T-helper 17 cell (primary cell): ENCODE measurements around the gene CCR2. TPM values are rescaled to one million over a fixed set of nuclear protein-coding genes. Genes with fewer than 3 reads are reported as not detected.

Source experiments
- ATAC-seq: fragments of 150-1000 bp; cut with Tn5 transposase; 2 replicates; pipeline ENCODE4 v1.10.0; 2021; ENCODE audit warnings: mild to moderate bottlenecking, moderate library complexity
- DNase-seq, 3 donors: peaks; one replicate each; pipeline versions ENCODE4 v3.0.0 to v3.0.0-alpha.2; 2020 to 2021
- H3K9me3 ChIP-seq: one replicate; pipeline ENCODE4 v1.7.0; 2013; ENCODE audit warnings: low read length, mild to moderate bottlenecking; ENCODE audit not compliant: control insufficient read depth, poor library complexity, severe bottlenecking
- H3K27ac Mint-ChIP-seq: one replicate; pipeline ENCODE4 v1.8.0; 2022; ENCODE audit warnings: mild to moderate bottlenecking, moderate library complexity, mixed read lengths
- H3K27me3 Mint-ChIP-seq: one replicate; pipeline ENCODE4 v1.8.0; 2022; ENCODE audit warnings: mixed read lengths
- H3K36me3 Mint-ChIP-seq: one replicate; pipeline ENCODE4 v1.8.0; 2022; ENCODE audit warnings: low read depth, mixed read lengths
- H3K4me1 Mint-ChIP-seq: one replicate; pipeline ENCODE4 v1.8.0; 2022; ENCODE audit warnings: mild to moderate bottlenecking, mixed read lengths
- H3K4me3 Mint-ChIP-seq: one replicate; pipeline ENCODE4 v1.8.0; 2022; ENCODE audit warnings: mild to moderate bottlenecking, moderate library complexity, mixed read lengths
- total RNA-seq, 4 donors: library from RNA in 2 of 4; stranded (reverse) in 2 of 4; gene quantifications; one replicate each; pipeline ENCODE4 v1.2.3 and lab custom pipeline; 2022 to 2026

Gene CCR2
- total RNA-seq, 2 donors from 2014 or later: 12.4 to 14.2 TPM

- no peak for ATAC-seq
- DNase-seq: no peak
- no peaks in the 10 kb centered on the region for H3K9me3 ChIP-seq
- no peaks in the 10 kb centered on the region for H3K36me3 Mint-ChIP-seq
- no peak overlapping the region for H3K27ac Mint-ChIP-seq
- no peak overlapping the region for H3K4me3 Mint-ChIP-seq
- no peaks in the 10 kb centered on the region for H3K27me3 Mint-ChIP-seq
- peaks cover 10% of the 10 kb centered on the region for H3K4me1 Mint-ChIP-seq
These were observed 16.0 kb upstream of the CCR2 start for GRCh38 chr3:46337911-46338310.

DNA sequence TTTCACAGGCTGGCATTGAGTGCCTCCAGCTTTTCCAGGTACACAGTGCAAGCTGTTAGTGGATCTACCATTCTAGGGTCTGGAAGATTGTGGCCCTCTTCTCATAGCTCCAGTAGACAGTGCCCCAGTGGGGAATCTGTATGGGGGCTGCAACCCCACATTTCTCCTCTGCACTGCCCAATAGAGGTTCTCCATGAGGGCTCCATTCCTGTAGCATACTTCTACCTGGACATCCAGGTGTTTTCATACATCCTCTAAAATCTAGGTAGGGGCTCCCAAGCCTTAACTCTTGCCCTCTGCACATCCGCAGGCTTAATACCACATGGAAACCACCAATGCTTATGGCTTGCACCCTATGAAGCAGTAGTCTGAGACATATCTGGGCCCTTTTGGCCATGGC is 15.1 kb upstream of the CCR2 start:
- no peak overlapping the region for H3K27ac Mint-ChIP-seq
- no peaks in the 10 kb centered on the region for H3K9me3 ChIP-seq
- DNase-seq (no peak), ATAC-seq (no peak)
- H3K36me3 Mint-ChIP-seq: no peaks in the 10 kb centered on the region
- H3K4me1 Mint-ChIP-seq: peaks cover 6% of the 10 kb centered on the region
- H3K4me3 Mint-ChIP-seq: no peak overlapping the region
- H3K27me3 Mint-ChIP-seq: no peaks in the 10 kb centered on the region

DNA sequence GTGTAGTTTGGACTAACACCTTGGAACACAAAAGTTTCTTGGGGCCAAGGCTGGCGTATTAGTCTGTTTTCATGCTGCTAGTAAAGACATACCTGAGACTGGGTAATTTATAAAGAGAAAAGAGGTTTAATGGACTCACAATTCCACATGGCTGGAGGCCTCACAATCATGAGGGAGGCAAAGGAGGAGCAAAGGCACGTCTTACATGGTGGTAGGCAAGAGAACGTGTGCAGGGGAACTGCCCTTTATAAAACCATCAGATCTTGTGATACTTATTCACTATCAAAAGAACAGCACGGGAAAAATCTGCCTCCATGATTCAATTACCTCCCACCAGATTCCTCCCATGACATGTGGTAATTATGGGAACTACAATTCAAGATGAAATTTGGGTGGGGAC is 9.4 kb upstream of the CCR2 start:
- ATAC-seq (no peak), DNase-seq (no peak)
- Mint-ChIP-seq H3K27ac (no peak overlapping the region), H3K4me1 (peaks cover 17% of the 10 kb centered on the region), H3K36me3 (no peaks in the 10 kb centered on the region), H3K4me3 (no peak overlapping the region), H3K27me3 (no peaks in the 10 kb centered on the region)
- no peaks in the 10 kb centered on the region for H3K9me3 ChIP-seq

DNA sequence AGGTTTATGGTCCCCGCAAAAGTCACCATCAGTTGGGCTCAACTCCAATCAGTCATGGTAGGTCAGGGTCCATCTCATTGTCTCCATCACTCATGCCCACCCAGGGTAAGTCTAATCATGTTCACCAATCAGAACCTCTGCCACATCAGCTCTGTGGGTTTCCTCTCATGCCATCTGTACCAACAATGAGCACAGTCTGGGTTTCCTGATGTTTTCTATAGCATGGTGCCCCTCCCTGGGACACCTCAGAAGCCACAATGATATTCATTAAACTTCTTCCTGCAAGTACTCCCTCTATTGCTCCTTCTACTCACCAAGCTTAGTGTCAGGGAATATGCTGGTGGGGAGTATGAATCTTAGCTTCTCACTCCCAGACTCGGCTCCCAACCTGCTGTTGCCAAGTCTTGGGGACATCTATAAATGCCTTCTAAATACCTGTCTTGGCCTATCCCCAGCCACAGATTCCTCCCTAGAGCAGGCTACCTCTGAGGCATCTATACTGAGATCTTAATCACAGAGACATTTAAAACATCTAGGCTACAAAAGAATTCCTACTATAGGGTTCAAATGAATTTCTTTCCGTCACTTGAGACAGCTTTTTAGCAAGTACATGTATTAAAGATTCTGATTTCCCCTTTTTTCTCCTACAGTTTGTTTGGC is 5.0 kb upstream of the CCR2 start:
- ATAC-seq (peak; percentile 68), DNase-seq (no peak)
- Mint-ChIP-seq H3K36me3 (peaks cover under 1% of the 10 kb centered on the region), H3K27ac (peak overlapping the region; percentile 95), H3K4me3 (peak overlapping the region; percentile 73), H3K27me3 (no peaks in the 10 kb centered on the region), H3K4me1 (peaks cover 56% of the 10 kb centered on the region)
- no peaks in the 10 kb centered on the region for H3K9me3 ChIP-seq

DNA sequence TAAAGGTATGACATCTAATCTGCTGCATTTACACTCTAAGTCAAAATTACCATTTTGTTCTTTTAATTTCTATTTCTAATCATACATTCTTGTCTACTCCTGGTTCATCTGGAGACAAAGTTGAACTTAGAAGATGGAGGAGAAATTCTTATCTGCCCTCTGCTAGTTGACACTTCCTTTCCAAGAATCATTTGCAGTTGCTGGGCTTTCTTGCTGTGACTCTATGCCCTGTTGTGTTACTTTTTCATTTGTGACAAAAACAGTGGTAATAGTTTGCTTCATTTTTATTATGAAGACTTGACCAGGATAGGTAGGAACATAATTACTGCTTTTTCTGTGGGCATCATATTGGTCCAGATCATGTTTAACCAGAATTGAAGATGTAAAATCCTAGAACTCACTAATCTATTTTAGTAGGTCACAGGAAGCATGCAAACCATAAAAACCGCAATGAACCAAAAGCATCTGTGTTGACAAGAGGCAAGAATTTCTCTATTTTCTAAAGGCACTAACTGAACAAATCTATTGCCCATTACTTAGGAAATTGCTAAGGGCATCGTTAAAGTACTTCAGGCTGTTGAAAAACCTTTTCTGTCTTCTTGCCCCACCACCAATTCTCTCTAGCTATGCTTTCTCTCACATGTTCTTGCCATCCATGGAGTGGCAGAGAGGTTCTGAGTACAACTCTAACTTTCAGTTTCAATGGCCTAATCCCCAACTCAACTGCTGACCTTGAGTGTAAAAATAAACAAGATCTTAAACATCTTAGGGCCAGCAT is 4.2 kb upstream of the CCR2 start:
- no peaks in the 10 kb centered on the region for H3K9me3 ChIP-seq
- DNase-seq (no peak), ATAC-seq (peak; percentile 63)
- Mint-ChIP-seq H3K4me3 (peak overlapping the region; percentile 73), H3K4me1 (peaks cover 61% of the 10 kb centered on the region), H3K36me3 (peaks cover 5% of the 10 kb centered on the region), H3K27me3 (no peaks in the 10 kb centered on the region), H3K27ac (peak overlapping the region; percentile 95)

DNA sequence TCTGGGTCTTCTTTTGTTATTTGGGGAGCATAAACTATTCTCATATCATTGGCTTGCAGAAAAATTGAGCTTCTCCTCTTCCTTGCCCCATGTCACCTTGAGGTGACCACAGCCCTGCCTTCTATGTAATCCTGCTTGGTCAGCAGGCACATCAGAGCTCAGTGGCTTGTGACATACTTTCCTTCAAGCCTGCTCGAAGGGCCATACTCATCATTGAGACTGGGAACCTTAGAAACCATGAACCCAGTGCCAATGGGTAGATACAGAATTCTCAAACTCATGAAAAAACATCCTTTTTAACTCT is 3.7 kb upstream of the CCR2 start:
- Mint-ChIP-seq H3K27ac (peak overlapping the region; percentile 95), H3K4me3 (peak overlapping the region; percentile 73), H3K4me1 (peaks cover 65% of the 10 kb centered on the region), H3K36me3 (peaks cover 9% of the 10 kb centered on the region), H3K27me3 (no peaks in the 10 kb centered on the region)
- ATAC-seq (no peak), DNase-seq (no peak)
- no peaks in the 10 kb centered on the region for H3K9me3 ChIP-seq

- DNase-seq (no peak), ATAC-seq (no peak)
- peaks cover 78% of the 10 kb centered on the region for H3K4me1 Mint-ChIP-seq
- no peaks in the 10 kb centered on the region for H3K27me3 Mint-ChIP-seq
- peaks cover 17% of the 10 kb centered on the region for H3K36me3 Mint-ChIP-seq
- peak overlapping the region; percentile 53 for H3K4me3 Mint-ChIP-seq
- peak overlapping the region; percentile 95 for H3K27ac Mint-ChIP-seq
- H3K9me3 ChIP-seq: no peaks in the 10 kb centered on the region
These were observed 2.3 kb upstream of the CCR2 start for GRCh38 chr3:46351646-46352045.

DNA sequence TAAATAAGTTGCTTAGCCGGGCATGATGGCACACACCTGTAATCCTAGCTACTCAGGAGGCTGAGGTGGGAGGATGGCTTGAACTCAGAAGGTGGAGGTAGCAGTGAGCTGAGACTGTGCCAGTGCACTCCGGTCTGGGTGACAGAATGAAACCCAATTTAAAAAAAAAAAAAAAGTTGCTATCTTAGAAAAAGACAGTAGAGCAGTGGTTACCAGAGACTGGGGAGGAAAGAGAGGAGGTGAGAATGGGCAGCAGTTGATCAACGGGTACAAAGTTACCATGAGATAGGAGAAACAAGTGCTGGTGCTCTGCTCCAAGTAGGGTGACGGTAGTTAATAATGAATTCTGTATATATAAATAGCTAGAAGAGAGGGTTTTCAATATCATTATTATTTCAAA is 821 bp upstream of the CCR2 start:
- H3K27me3 Mint-ChIP-seq: no peaks in the 10 kb centered on the region

DNA sequence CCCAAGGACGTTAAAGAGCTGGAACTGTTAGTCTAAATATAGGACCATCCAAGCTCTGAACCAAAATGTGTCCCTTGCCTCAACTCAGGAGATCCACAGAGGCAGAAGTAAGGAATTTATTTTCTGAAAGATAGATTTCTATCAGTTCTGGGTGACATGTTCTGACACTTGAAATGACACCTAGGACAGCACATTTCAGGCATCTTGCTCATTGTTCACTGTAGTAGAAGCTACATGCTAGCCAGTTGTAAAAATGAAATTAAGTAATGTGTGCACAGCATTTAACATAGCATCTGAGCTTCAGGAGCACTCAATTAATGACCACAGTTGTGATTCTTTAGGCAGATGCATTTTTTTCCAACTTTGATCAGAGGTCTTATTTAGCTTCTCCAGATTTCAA is 567 bp downstream of the CCR2 start:
- peaks cover 22% of the 10 kb centered on the region for H3K36me3 Mint-ChIP-seq
- DNase-seq (no peak), ATAC-seq (no peak)
- peak overlapping the region; percentile 92 for H3K4me3 Mint-ChIP-seq
- peaks cover 77% of the 10 kb centered on the region for H3K4me1 Mint-ChIP-seq
- H3K9me3 ChIP-seq: no peaks in the 10 kb centered on the region
- H3K27ac Mint-ChIP-seq: peak overlapping the region; percentile 95
- no peaks in the 10 kb centered on the region for H3K27me3 Mint-ChIP-seq

More for the DNA sequence above, 821 bp upstream of the CCR2 start:
- peak overlapping the region; percentile 95 for H3K27ac Mint-ChIP-seq
- peaks cover 17% of the 10 kb centered on the region for H3K36me3 Mint-ChIP-seq
- H3K4me3 Mint-ChIP-seq: peak overlapping the region; percentile 58
- ATAC-seq (peak; percentile 24), DNase-seq (no peak)
- H3K9me3 ChIP-seq: no peaks in the 10 kb centered on the region
- peaks cover 77% of the 10 kb centered on the region for H3K4me1 Mint-ChIP-seq

GRCh38 chr3:46354984-46355383 is 1.1 kb downstream of the CCR2 start:
- Mint-ChIP-seq H3K4me3 (peak overlapping the region; percentile 92), H3K36me3 (peaks cover 22% of the 10 kb centered on the region), H3K27me3 (no peaks in the 10 kb centered on the region), H3K4me1 (peaks cover 76% of the 10 kb centered on the region), H3K27ac (peak overlapping the region; percentile 95)
- no peaks in the 10 kb centered on the region for H3K9me3 ChIP-seq
- ATAC-seq: no peak
- DNase-seq: no peak

GRCh38 chr3:46356276-46356675 is 2.4 kb downstream of the CCR2 start:
- peak overlapping the region; percentile 92 for H3K4me3 Mint-ChIP-seq
- peak overlapping the region; percentile 95 for H3K27ac Mint-ChIP-seq
- no peaks in the 10 kb centered on the region for H3K27me3 Mint-ChIP-seq
- ATAC-seq: no peak
- H3K9me3 ChIP-seq: no peaks in the 10 kb centered on the region
- DNase-seq: no peak
- peaks cover 22% of the 10 kb centered on the region for H3K36me3 Mint-ChIP-seq
- H3K4me1 Mint-ChIP-seq: peaks cover 78% of the 10 kb centered on the region

- peaks cover 73% of the 10 kb centered on the region for H3K4me1 Mint-ChIP-seq
- no peaks in the 10 kb centered on the region for H3K27me3 Mint-ChIP-seq
- H3K27ac Mint-ChIP-seq: peak overlapping the region; percentile 95
- peak overlapping the region; percentile 92 for H3K4me3 Mint-ChIP-seq
- H3K36me3 Mint-ChIP-seq: peaks cover 22% of the 10 kb centered on the region
- no peaks in the 10 kb centered on the region for H3K9me3 ChIP-seq
- ATAC-seq (no peak), DNase-seq (no peak)
These were observed 3.0 kb downstream of the CCR2 start for GRCh38 chr3:46356909-46357308.

- Mint-ChIP-seq H3K4me3 (peak overlapping the region; percentile 80), H3K27ac (peak overlapping the region; percentile 92), H3K27me3 (no peaks in the 10 kb centered on the region), H3K36me3 (peaks cover 22% of the 10 kb centered on the region), H3K4me1 (peaks cover 61% of the 10 kb centered on the region)
- no peaks in the 10 kb centered on the region for H3K9me3 ChIP-seq
- DNase-seq (no peak), ATAC-seq (no peak)
These were observed 4.6 kb downstream of the CCR2 start for GRCh38 chr3:46358466-46358865.
